ENCODE results near the gene DCTN1.
A peak's percentile ranks its signal among the peaks of the same experiment; 100 is the strongest.

The DCTN1 gene

DNA sequence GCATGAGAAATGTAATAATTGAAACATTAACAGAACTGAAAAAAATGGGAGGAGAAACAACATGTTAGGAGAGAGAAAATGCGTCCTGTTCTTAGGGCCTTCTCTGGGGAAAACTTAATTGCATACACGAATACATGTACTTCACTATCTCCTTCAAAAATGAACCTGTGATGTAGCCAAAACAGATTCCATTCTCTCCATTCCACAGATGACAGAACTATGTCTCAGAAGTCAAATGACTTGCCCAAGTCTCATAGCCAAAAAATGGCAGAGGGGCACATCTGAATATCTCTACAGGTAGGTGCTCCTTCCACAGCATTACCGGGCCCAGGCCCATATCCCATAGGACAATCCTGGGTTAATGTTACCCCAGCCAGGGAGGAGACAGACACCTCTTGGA lies 3.9 kb upstream of the DCTN1 start:
- no peak for DNase-seq
- Histone ChIP-seq H3K9ac (ENCODE audit: low read length) (no peak overlapping the region), H2BK5ac (ENCODE audit: low read length) (no peak overlapping the region), H3K4me3 (ENCODE audit: low read length) (no peak overlapping the region), H3K27me3 (ENCODE audit: insufficient read depth, low read length, poor library complexity) (no peaks in the 10 kb centered on the region), H3K27ac (ENCODE audit: low read depth, low read length) (no peak overlapping the region), H4K5ac (ENCODE audit: low read length) (no peak overlapping the region), H3K79me1 (ENCODE audit: low read length) (peaks cover 36% of the 10 kb centered on the region), H3K4ac (ENCODE audit: low read depth, low read length) (no peak overlapping the region), H3K79me2 (ENCODE audit: control insufficient read depth, insufficient read depth, low read length) (peaks cover 56% of the 10 kb centered on the region), H3K18ac (ENCODE audit: low read length) (no peak overlapping the region), H3K4me1 (ENCODE audit: control insufficient read depth, low read depth, low read length) (peaks cover 12% of the 10 kb centered on the region), H2AK5ac (ENCODE audit: low read length) (no peak overlapping the region), H3K4me2 (ENCODE audit: low read length) (no peak overlapping the region), H4K8ac (ENCODE audit: low read depth, low read length) (no peak overlapping the region), H3K56ac (ENCODE audit: low read length) (no peak overlapping the region), H3K36me3 (ENCODE audit: control insufficient read depth, insufficient read depth, low read length) (no peaks in the 10 kb centered on the region), H2BK15ac (replicated peaks; ENCODE audit: low read depth) (no peak overlapping the region), H3K23ac (ENCODE audit: low read length) (no peak overlapping the region), H2BK120ac (ENCODE audit: low read depth, low read length) (no peak overlapping the region)
- WGBS (ENCODE audit: extremely low coverage, insufficient coverage, low lambda C conversion rate): no CpG with 5 or more reads among the region's 3 CpGs

DNA sequence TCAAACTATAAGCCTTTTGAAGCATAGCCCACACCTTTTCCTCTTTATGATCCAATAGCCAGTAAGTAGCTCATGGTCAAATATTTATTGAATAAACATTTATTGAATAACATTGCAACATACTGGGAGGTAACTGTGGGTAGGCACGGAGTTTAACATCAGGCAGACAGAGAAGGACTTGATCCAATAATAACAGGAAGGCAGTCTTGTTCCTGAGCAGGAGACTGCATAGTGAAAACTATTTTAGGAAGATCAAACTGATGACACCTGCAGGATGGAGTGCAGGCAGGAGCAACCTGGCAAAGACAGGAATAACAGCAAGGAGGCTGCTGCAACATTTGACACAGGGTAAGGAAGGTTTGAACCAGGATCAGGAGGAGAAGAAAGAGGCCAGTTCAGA lies 3.1 kb upstream of the DCTN1 start:
- Histone ChIP-seq H3K9ac (ENCODE audit: low read length) (no peak overlapping the region), H3K56ac (ENCODE audit: low read length) (no peak overlapping the region), H3K79me1 (ENCODE audit: low read length) (peaks cover 29% of the 10 kb centered on the region), H3K27me3 (ENCODE audit: insufficient read depth, low read length, poor library complexity) (no peaks in the 10 kb centered on the region), H2BK120ac (ENCODE audit: low read depth, low read length) (no peak overlapping the region), H2BK15ac (replicated peaks; ENCODE audit: low read depth) (no peak overlapping the region), H3K36me3 (ENCODE audit: control insufficient read depth, insufficient read depth, low read length) (no peaks in the 10 kb centered on the region), H4K5ac (ENCODE audit: low read length) (no peak overlapping the region), H2AK5ac (ENCODE audit: low read length) (no peak overlapping the region), H3K23ac (ENCODE audit: low read length) (no peak overlapping the region), H2BK5ac (ENCODE audit: low read length) (no peak overlapping the region), H3K4ac (ENCODE audit: low read depth, low read length) (no peak overlapping the region), H3K4me3 (ENCODE audit: low read length) (no peak overlapping the region), H4K8ac (ENCODE audit: low read depth, low read length) (no peak overlapping the region), H3K4me2 (ENCODE audit: low read length) (no peak overlapping the region), H3K27ac (ENCODE audit: low read depth, low read length) (no peak overlapping the region), H3K18ac (ENCODE audit: low read length) (no peak overlapping the region), H3K79me2 (ENCODE audit: control insufficient read depth, insufficient read depth, low read length) (peaks cover 53% of the 10 kb centered on the region), H3K4me1 (ENCODE audit: control insufficient read depth, low read depth, low read length) (peaks cover 12% of the 10 kb centered on the region)
- DNase-seq: no peak
- no CpG with 5 or more reads among the region's 1 CpG for WGBS (ENCODE audit: extremely low coverage, insufficient coverage, low lambda C conversion rate)

GRCh38 chr2:74381751-74382150 lies 1.6 kb upstream of the DCTN1 start:
- no peaks in the 10 kb centered on the region for H3K27me3 ChIP-seq (ENCODE audit: insufficient read depth, low read length, poor library complexity)
- H3K4me2 ChIP-seq (ENCODE audit: low read length): no peak overlapping the region
- no peak overlapping the region for H4K5ac ChIP-seq (ENCODE audit: low read length)
- H3K18ac ChIP-seq (ENCODE audit: low read length): no peak overlapping the region
- no peak for DNase-seq
- peaks cover 12% of the 10 kb centered on the region for H3K4me1 ChIP-seq (ENCODE audit: control insufficient read depth, low read depth, low read length)
- H3K79me1 ChIP-seq (ENCODE audit: low read length): peaks cover 25% of the 10 kb centered on the region
- H4K8ac ChIP-seq (ENCODE audit: low read depth, low read length): no peak overlapping the region
- no CpG with 5 or more reads among the region's 3 CpGs for WGBS (ENCODE audit: extremely low coverage, insufficient coverage, low lambda C conversion rate)
- H3K36me3 ChIP-seq (ENCODE audit: control insufficient read depth, insufficient read depth, low read length): peaks cover 2% of the 10 kb centered on the region
- H2BK120ac ChIP-seq (ENCODE audit: low read depth, low read length): no peak overlapping the region
- H2AK5ac ChIP-seq (ENCODE audit: low read length): no peak overlapping the region
- H3K4ac ChIP-seq (ENCODE audit: low read depth, low read length): no peak overlapping the region
- no peak overlapping the region for H2BK5ac ChIP-seq (ENCODE audit: low read length)
- no peak overlapping the region for H3K56ac ChIP-seq (ENCODE audit: low read length)
- H3K4me3 ChIP-seq (ENCODE audit: low read length): no peak overlapping the region
- no peak overlapping the region for H3K23ac ChIP-seq (ENCODE audit: low read length)
- no peak overlapping the region for H3K27ac ChIP-seq (ENCODE audit: low read depth, low read length)
- no peak overlapping the region for H2BK15ac ChIP-seq (replicated peaks; ENCODE audit: low read depth)
- peaks cover 42% of the 10 kb centered on the region for H3K79me2 ChIP-seq (ENCODE audit: control insufficient read depth, insufficient read depth, low read length)
- no peak overlapping the region for H3K9ac ChIP-seq (ENCODE audit: low read length)

- Histone ChIP-seq H2BK5ac (ENCODE audit: low read length) (no peak overlapping the region), H3K79me1 (ENCODE audit: low read length) (peaks cover 35% of the 10 kb centered on the region), H3K27ac (ENCODE audit: low read depth, low read length) (no peak overlapping the region), H3K4ac (ENCODE audit: low read depth, low read length) (no peak overlapping the region), H2AK5ac (ENCODE audit: low read length) (no peak overlapping the region), H3K4me2 (ENCODE audit: low read length) (no peak overlapping the region), H4K8ac (ENCODE audit: low read depth, low read length) (no peak overlapping the region), H3K23ac (ENCODE audit: low read length) (no peak overlapping the region), H2BK15ac (replicated peaks; ENCODE audit: low read depth) (no peak overlapping the region), H3K18ac (ENCODE audit: low read length) (no peak overlapping the region), H3K79me2 (ENCODE audit: control insufficient read depth, insufficient read depth, low read length) (peaks cover 28% of the 10 kb centered on the region), H3K4me1 (ENCODE audit: control insufficient read depth, low read depth, low read length) (peaks cover 24% of the 10 kb centered on the region), H3K36me3 (ENCODE audit: control insufficient read depth, insufficient read depth, low read length) (peaks cover 2% of the 10 kb centered on the region), H3K56ac (ENCODE audit: low read length) (no peak overlapping the region), H3K27me3 (ENCODE audit: insufficient read depth, low read length, poor library complexity) (no peaks in the 10 kb centered on the region), H3K9ac (ENCODE audit: low read length) (no peak overlapping the region), H4K5ac (ENCODE audit: low read length) (no peak overlapping the region), H3K4me3 (ENCODE audit: low read length) (no peak overlapping the region), H2BK120ac (ENCODE audit: low read depth, low read length) (no peak overlapping the region)
- no peak for DNase-seq
- no CpG with 5 or more reads among the region's 10 CpGs for WGBS (ENCODE audit: extremely low coverage, insufficient coverage, low lambda C conversion rate)
These were observed 2.1 kb downstream of the DCTN1 start for GRCh38 chr2:74378007-74378406.

DNA sequence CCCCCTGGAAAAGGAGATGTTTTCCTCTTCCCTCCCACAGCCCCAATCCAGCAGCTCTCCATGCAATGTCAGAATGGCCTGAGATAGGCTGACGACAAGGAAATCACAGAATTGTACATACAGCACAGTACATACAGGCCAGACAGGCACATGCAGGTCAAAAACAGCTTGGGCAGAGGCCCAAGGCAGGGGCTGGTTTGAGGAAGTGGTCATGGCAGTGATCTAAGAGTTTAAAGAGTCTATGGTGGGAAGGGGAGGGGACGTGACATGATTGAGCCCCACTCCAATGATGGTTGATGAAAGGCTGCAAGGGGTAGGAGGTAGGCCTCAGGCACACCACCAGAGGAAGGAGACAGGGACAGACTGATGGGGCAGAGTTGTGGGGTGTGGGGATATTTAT lies 4.3 kb downstream of the DCTN1 start:
- H3K4ac ChIP-seq (ENCODE audit: low read depth, low read length): no peak overlapping the region
- no peak overlapping the region for H3K9ac ChIP-seq (ENCODE audit: low read length)
- WGBS (ENCODE audit: extremely low coverage, insufficient coverage, low lambda C conversion rate): no CpG with 5 or more reads among the region's 2 CpGs
- H3K27me3 ChIP-seq (ENCODE audit: insufficient read depth, low read length, poor library complexity): no peaks in the 10 kb centered on the region
- H2AK5ac ChIP-seq (ENCODE audit: low read length): no peak overlapping the region
- H2BK120ac ChIP-seq (ENCODE audit: low read depth, low read length): no peak overlapping the region
- no peak overlapping the region for H3K4me2 ChIP-seq (ENCODE audit: low read length)
- peaks cover 28% of the 10 kb centered on the region for H3K4me1 ChIP-seq (ENCODE audit: control insufficient read depth, low read depth, low read length)
- H4K5ac ChIP-seq (ENCODE audit: low read length): no peak overlapping the region
- H3K79me1 ChIP-seq (ENCODE audit: low read length): peaks cover 40% of the 10 kb centered on the region
- peaks cover 3% of the 10 kb centered on the region for H3K36me3 ChIP-seq (ENCODE audit: control insufficient read depth, insufficient read depth, low read length)
- DNase-seq: no peak
- H3K18ac ChIP-seq (ENCODE audit: low read length): no peak overlapping the region
- H3K4me3 ChIP-seq (ENCODE audit: low read length): no peak overlapping the region
- no peak overlapping the region for H3K23ac ChIP-seq (ENCODE audit: low read length)
- peaks cover 27% of the 10 kb centered on the region for H3K79me2 ChIP-seq (ENCODE audit: control insufficient read depth, insufficient read depth, low read length)
- H3K27ac ChIP-seq (ENCODE audit: low read depth, low read length): no peak overlapping the region
- H2BK15ac ChIP-seq (replicated peaks; ENCODE audit: low read depth): no peak overlapping the region
- no peak overlapping the region for H4K8ac ChIP-seq (ENCODE audit: low read depth, low read length)
- no peak overlapping the region for H2BK5ac ChIP-seq (ENCODE audit: low read length)
- H3K56ac ChIP-seq (ENCODE audit: low read length): no peak overlapping the region

DNA sequence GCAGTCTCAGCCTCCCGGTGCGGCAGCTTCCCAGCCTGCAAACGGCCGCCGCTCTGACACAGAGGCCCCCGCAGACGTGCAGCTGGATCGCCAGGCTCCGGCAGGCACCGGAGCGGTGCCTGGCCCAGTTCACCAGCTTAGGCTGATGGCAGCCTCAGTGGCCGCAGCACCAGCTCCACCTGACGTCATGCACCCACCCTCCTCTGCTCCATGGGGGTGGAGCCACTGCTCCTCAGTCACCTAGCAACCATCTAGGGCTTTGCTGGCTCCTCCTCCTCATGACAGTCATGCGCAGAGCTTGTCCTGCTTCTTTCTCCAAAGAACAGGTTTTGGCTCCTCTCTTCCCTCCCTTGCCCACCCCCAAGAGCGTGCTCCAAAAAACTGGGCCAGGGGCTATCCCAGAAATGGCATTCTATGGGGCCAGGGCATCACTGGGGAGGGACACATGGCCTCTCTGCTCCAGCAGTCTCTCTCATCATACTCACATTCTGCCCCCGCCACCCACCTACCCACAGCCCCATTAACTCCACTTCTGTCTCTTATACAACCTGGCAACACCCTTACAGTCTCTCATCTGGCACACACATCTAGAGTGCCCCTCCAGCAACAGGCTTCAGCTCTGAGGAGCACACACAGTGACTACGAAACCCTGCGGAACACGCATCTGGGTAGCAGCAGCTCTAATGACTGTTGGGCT lies 5.5 kb downstream of the DCTN1 start:
- peaks cover 11% of the 10 kb centered on the region for H3K36me3 ChIP-seq (ENCODE audit: control insufficient read depth, insufficient read depth, low read length)
- WGBS (ENCODE audit: extremely low coverage, insufficient coverage, low lambda C conversion rate): no CpG with 5 or more reads among the region's 19 CpGs
- H3K18ac ChIP-seq (ENCODE audit: low read length): no peak overlapping the region
- H3K4me3 ChIP-seq (ENCODE audit: low read length): no peak overlapping the region
- no peak overlapping the region for H3K4ac ChIP-seq (ENCODE audit: low read depth, low read length)
- H2BK5ac ChIP-seq (ENCODE audit: low read length): no peak overlapping the region
- peaks cover 22% of the 10 kb centered on the region for H3K4me1 ChIP-seq (ENCODE audit: control insufficient read depth, low read depth, low read length)
- DNase-seq: peak; percentile 96
- H2AK5ac ChIP-seq (ENCODE audit: low read length): no peak overlapping the region
- H3K27me3 ChIP-seq (ENCODE audit: insufficient read depth, low read length, poor library complexity): no peaks in the 10 kb centered on the region
- no peak overlapping the region for H3K27ac ChIP-seq (ENCODE audit: low read depth, low read length)
- peak overlapping the region; percentile 82 for H3K4me2 ChIP-seq (ENCODE audit: low read length)
- H4K8ac ChIP-seq (ENCODE audit: low read depth, low read length): no peak overlapping the region
- no peak overlapping the region for H2BK15ac ChIP-seq (replicated peaks; ENCODE audit: low read depth)
- peaks cover 19% of the 10 kb centered on the region for H3K79me2 ChIP-seq (ENCODE audit: control insufficient read depth, insufficient read depth, low read length)
- H3K56ac ChIP-seq (ENCODE audit: low read length): peak overlapping the region; percentile 65
- H4K5ac ChIP-seq (ENCODE audit: low read length): no peak overlapping the region
- peaks cover 36% of the 10 kb centered on the region for H3K79me1 ChIP-seq (ENCODE audit: low read length)
- H3K23ac ChIP-seq (ENCODE audit: low read length): no peak overlapping the region
- H3K9ac ChIP-seq (ENCODE audit: low read length): peak overlapping the region; percentile 64
- no peak overlapping the region for H2BK120ac ChIP-seq (ENCODE audit: low read depth, low read length)
